Activated T-cell treated with anti-CD3 and anti-CD28 coated beads for 24 hours (primary cell): ENCODE results near the gene CARD11.

Experiments used
- DNase-seq: peaks from one replicate; pipeline ENCODE4 v3.0.0-alpha.2; 2020; ENCODE audit warnings: low read depth

CARD11 gene

GRCh38 chr7:2940466-2940865 is 103.2 kb downstream of the CARD11 start:
- DNase-seq = no peak

GRCh38 chr7:2939193-2939885 is 104.3 kb downstream of the CARD11 start:
- DNase-seq = no peak

- DNase-seq = no peak
Observed at GRCh38 chr7:2938514-2939192, 105.0 kb downstream of the CARD11 start.

GRCh38 chr7:2937701-2938513 is 105.8 kb downstream of the CARD11 start:
- DNase-seq = no peak

GRCh38 chr7:2936891-2937580 is 106.6 kb downstream of the CARD11 start:
- no peak for DNase-seq

- DNase-seq = no peak
Observed at GRCh38 chr7:2936301-2936700, 107.4 kb downstream of the CARD11 start.

GRCh38 chr7:2934984-2935740 is 108.5 kb downstream of the CARD11 start:
- DNase-seq = no peak

- peak; percentile 28 for DNase-seq
Observed at GRCh38 chr7:2934211-2934731, 109.4 kb downstream of the CARD11 start.

GRCh38 chr7:2932402-2933251 is 111.0 kb downstream of the CARD11 start:
- no peak for DNase-seq

- no peak for DNase-seq
Observed at GRCh38 chr7:2931034-2931415, 112.6 kb downstream of the CARD11 start.

- DNase-seq = no peak
Observed at GRCh38 chr7:2930310-2931033, 113.2 kb downstream of the CARD11 start.

- DNase-seq = no peak
Observed at GRCh38 chr7:2929321-2930201, 114.1 kb downstream of the CARD11 start.

GRCh38 chr7:2928613-2929311 is 114.9 kb downstream of the CARD11 start:
- no peak for DNase-seq

- no peak for DNase-seq
Observed at GRCh38 chr7:2928256-2928612, 115.4 kb downstream of the CARD11 start.

- DNase-seq = no peak
Observed at GRCh38 chr7:2927592-2927991, 116.1 kb downstream of the CARD11 start.

- no peak for DNase-seq
Observed at GRCh38 chr7:2926896-2927405, 116.7 kb downstream of the CARD11 start.

- no peak for DNase-seq
Observed at GRCh38 chr7:2926120-2926895, 117.4 kb downstream of the CARD11 start.
